NCI-H510A treated with DMSO at 0.1 percent for 48 hours (cell line): ENCODE measurements around the gene PDK2.
"Not testable (repeated sequence)": the region's sequence is repeated elsewhere in the genome, so short reads cannot be mapped to it uniquely, and the experiment has no call there.

Experiments
- DNase-seq: peaks from one replicate; lab custom pipeline; 2025; lab: John Stamatoyannopoulos, UW

PDK2 gene

GRCh38 chr17:50058296-50058953 lies 36.7 kb upstream of the PDK2 start:
- DNase-seq: no peak

- DNase-seq: no peak
Observed at GRCh38 chr17:50059256-50059655, 35.9 kb upstream of the PDK2 start.

- DNase-seq: no peak
Observed at GRCh38 chr17:50059759-50060273, 35.3 kb upstream of the PDK2 start.

- no peak for DNase-seq
Observed at GRCh38 chr17:50060951-50061712, 34.0 kb upstream of the PDK2 start.

- DNase-seq: not testable (repeated sequence)
Observed at GRCh38 chr17:50061713-50062045, 33.5 kb upstream of the PDK2 start.

- DNase-seq: no peak
Observed at GRCh38 chr17:50062293-50063243, 32.6 kb upstream of the PDK2 start.

GRCh38 chr17:50063561-50064252 lies 31.4 kb upstream of the PDK2 start:
- no peak for DNase-seq

GRCh38 chr17:50064253-50065001 lies 30.7 kb upstream of the PDK2 start:
- no peak for DNase-seq

GRCh38 chr17:50065056-50065455 lies 30.1 kb upstream of the PDK2 start:
- no peak for DNase-seq

GRCh38 chr17:50066995-50067394 lies 28.2 kb upstream of the PDK2 start:
- DNase-seq: no peak

- no peak for DNase-seq
Observed at GRCh38 chr17:50067996-50068395, 27.2 kb upstream of the PDK2 start.

GRCh38 chr17:50070908-50071680 lies 24.1 kb upstream of the PDK2 start:
- DNase-seq: no peak

GRCh38 chr17:50071692-50072091 lies 23.5 kb upstream of the PDK2 start:
- no peak for DNase-seq

- no peak for DNase-seq
Observed at GRCh38 chr17:50072130-50072529, 23.0 kb upstream of the PDK2 start.

GRCh38 chr17:50072925-50073324 lies 22.2 kb upstream of the PDK2 start:
- DNase-seq: no peak

GRCh38 chr17:50074227-50074626 lies 20.9 kb upstream of the PDK2 start:
- no peak for DNase-seq

- no peak for DNase-seq
Observed at GRCh38 chr17:50075446-50076032, 19.6 kb upstream of the PDK2 start.

- no peak for DNase-seq
Observed at GRCh38 chr17:50076221-50076590, 18.9 kb upstream of the PDK2 start.

- no peak for DNase-seq
Observed at GRCh38 chr17:50076591-50077235, 18.4 kb upstream of the PDK2 start.
